ENCODE results near the gene ECPAS.
A peak's percentile ranks its signal among the peaks of the same experiment; 100 is the strongest.
"Not testable (repeated sequence)": the region's sequence is repeated elsewhere in the genome, so short reads cannot be mapped to it uniquely, and the experiment has no call there.

Gene ECPAS

GRCh38 chr9:111501005-111501562, 16.9 kb upstream of the ECPAS start:
- in situ Hi-C loops (cut with HindIII; ENCODE audit: low pct_unique_long_range_greater_than_20kb, low sequenced_read_pairs) = no loop called here
- no peak for DNase-seq (ENCODE audit: low read depth in 1 of 2, low spot score in 1 of 2)
- TF ChIP-seq JUND (IDR thresholded peaks at IDR 0.05; ENCODE audit: low read depth) = no peak

GRCh38 chr9:111497196-111497595, 13.0 kb upstream of the ECPAS start:
- DNase-seq (ENCODE audit: low read depth in 1 of 2, low spot score in 1 of 2); in situ Hi-C loops (cut with HindIII; ENCODE audit: low pct_unique_long_range_greater_than_20kb, low sequenced_read_pairs): not testable (repeated sequence)

GRCh38 chr9:111484572-111484894, 350 bp upstream of the ECPAS start:
- no peak for DNase-seq (ENCODE audit: low read depth in 1 of 2, low spot score in 1 of 2)
- in situ Hi-C loops (cut with HindIII; ENCODE audit: low pct_unique_long_range_greater_than_20kb, low sequenced_read_pairs) = no loop called here
- no peak for TF ChIP-seq JUND (IDR thresholded peaks at IDR 0.05; ENCODE audit: low read depth)

GRCh38 chr9:111483439-111483857, 735 bp downstream of the ECPAS start:
- peak in 1 of 2 experiments; percentile 72 for DNase-seq (ENCODE audit: low read depth in 1 of 2, low spot score in 1 of 2)
- no peak for TF ChIP-seq JUND (IDR thresholded peaks at IDR 0.05; ENCODE audit: low read depth)
- in situ Hi-C loops (cut with HindIII; ENCODE audit: low pct_unique_long_range_greater_than_20kb, low sequenced_read_pairs) = no loop called here

- TF ChIP-seq JUND (IDR thresholded peaks at IDR 0.05; ENCODE audit: low read depth) = no peak
- in situ Hi-C loops (cut with HindIII; ENCODE audit: low pct_unique_long_range_greater_than_20kb, low sequenced_read_pairs) = no loop called here
- peak; percentile 72 to 74 for DNase-seq (ENCODE audit: low read depth in 1 of 2, low spot score in 1 of 2)
Observed at GRCh38 chr9:111482694-111483438, 1.3 kb downstream of the ECPAS start.

GRCh38 chr9:111481885-111482636, 2.1 kb downstream of the ECPAS start:
- peak; percentile 43 to 78 for DNase-seq (ENCODE audit: low read depth in 1 of 2, low spot score in 1 of 2)
- TF ChIP-seq JUND (IDR thresholded peaks at IDR 0.05; ENCODE audit: low read depth) = no peak
- in situ Hi-C loops (cut with HindIII; ENCODE audit: low pct_unique_long_range_greater_than_20kb, low sequenced_read_pairs) = no loop called here

- no peak for TF ChIP-seq JUND (IDR thresholded peaks at IDR 0.05; ENCODE audit: low read depth)
- in situ Hi-C loops (cut with HindIII; ENCODE audit: low pct_unique_long_range_greater_than_20kb, low sequenced_read_pairs) = no loop called here
- DNase-seq (ENCODE audit: low read depth in 1 of 2, low spot score in 1 of 2) = no peak
Observed at GRCh38 chr9:111477677-111478076, 6.5 kb downstream of the ECPAS start.

GRCh38 chr9:111475195-111475594, 9.0 kb downstream of the ECPAS start:
- DNase-seq (ENCODE audit: low read depth in 1 of 2, low spot score in 1 of 2) = no peak
- in situ Hi-C loops (cut with HindIII; ENCODE audit: low pct_unique_long_range_greater_than_20kb, low sequenced_read_pairs) = no loop called here
- TF ChIP-seq JUND (IDR thresholded peaks at IDR 0.05; ENCODE audit: low read depth) = no peak

- no peak for DNase-seq (ENCODE audit: low read depth in 1 of 2, low spot score in 1 of 2)
- in situ Hi-C loops (cut with HindIII; ENCODE audit: low pct_unique_long_range_greater_than_20kb, low sequenced_read_pairs) = no loop called here
Observed at GRCh38 chr9:111474385-111474784, 9.8 kb downstream of the ECPAS start.

GRCh38 chr9:111467778-111468367, 16.3 kb downstream of the ECPAS start:
- in situ Hi-C loops (cut with HindIII; ENCODE audit: low pct_unique_long_range_greater_than_20kb, low sequenced_read_pairs) = no loop called here
- no peak for DNase-seq (ENCODE audit: low read depth in 1 of 2, low spot score in 1 of 2)
- no peak for TF ChIP-seq JUND (IDR thresholded peaks at IDR 0.05; ENCODE audit: low read depth)

More at GRCh38 chr9:111474385-111474784, 9.8 kb downstream of the ECPAS start:
- TF ChIP-seq JUND (IDR thresholded peaks at IDR 0.05; ENCODE audit: low read depth) = no peak

- DNase-seq (ENCODE audit: low read depth in 1 of 2, low spot score in 1 of 2) = no peak
- no peak for TF ChIP-seq JUND (IDR thresholded peaks at IDR 0.05; ENCODE audit: low read depth)
- in situ Hi-C loops (cut with HindIII; ENCODE audit: low pct_unique_long_range_greater_than_20kb, low sequenced_read_pairs) = no loop called here
Observed at GRCh38 chr9:111463048-111463447, 21.1 kb downstream of the ECPAS start.

- DNase-seq (ENCODE audit: low read depth in 1 of 2, low spot score in 1 of 2) = no peak
- TF ChIP-seq JUND (IDR thresholded peaks at IDR 0.05; ENCODE audit: low read depth) = no peak
- in situ Hi-C loops (cut with HindIII; ENCODE audit: low pct_unique_long_range_greater_than_20kb, low sequenced_read_pairs) = no loop called here
Observed at GRCh38 chr9:111458139-111459009, 25.8 kb downstream of the ECPAS start.

Measured in T47D (cell line).